ENCODE data around the gene KCTD4. TPM values are rescaled to one million over a fixed set of nuclear protein-coding genes. Genes with fewer than 3 reads are reported as not detected.

The KCTD4 gene
- total RNA-seq, 2 experiments from 2014 or later: not detected

- Mint-ChIP-seq H3K4me1 (ENCODE audit: low read depth) (peaks cover 24% of the 10 kb centered on the region), H3K9me3 (no peaks in the 10 kb centered on the region), H3K27me3 (no peaks in the 10 kb centered on the region), H3K36me3 (ENCODE audit: low read depth) (peaks cover 2% of the 10 kb centered on the region), H3K27ac (no peak overlapping the region), H3K4me3 (no peak overlapping the region)
- intact Hi-C loops (cut with micrococcal nuclease): no loop called here
- POLR2A ChIA-PET: no interaction called here
- no peak for TF ChIP-seq CTCF (IDR thresholded peaks at IDR 0.05)
- DNase-seq: no peak
- CTCF ChIA-PET: interaction anchor here (1.5 kb wide), 1 partner anchor 23 kb away, joined by 3 read pairs; no protein-coding TSS in a partner anchor
- ATAC-seq: no peak
These were observed 22.1 kb upstream of the KCTD4 start for GRCh38 chr13:45222919-45223318.

- ATAC-seq (no peak), DNase-seq (no peak)
- Mint-ChIP-seq H3K9me3 (no peaks in the 10 kb centered on the region), H3K36me3 (ENCODE audit: low read depth) (peaks cover 2% of the 10 kb centered on the region), H3K27me3 (no peaks in the 10 kb centered on the region), H3K4me1 (ENCODE audit: low read depth) (peaks cover 24% of the 10 kb centered on the region), H3K4me3 (no peak overlapping the region), H3K27ac (no peak overlapping the region)
- intact Hi-C loops (cut with micrococcal nuclease): no loop called here
- CTCF ChIA-PET: interaction anchor here (1.5 to 1.8 kb wide), 2 partner anchors 10 to 22 kb away, joined by 3 to 5 read pairs; no protein-coding TSS in a partner anchor
- POLR2A ChIA-PET: no interaction called here
- no peak for TF ChIP-seq CTCF (IDR thresholded peaks at IDR 0.05)
These were observed 21.7 kb upstream of the KCTD4 start for GRCh38 chr13:45222516-45222915.

- Mint-ChIP-seq H3K4me3 (no peak overlapping the region), H3K27me3 (no peaks in the 10 kb centered on the region), H3K9me3 (no peaks in the 10 kb centered on the region), H3K36me3 (ENCODE audit: low read depth) (peaks cover 10% of the 10 kb centered on the region), H3K27ac (no peak overlapping the region), H3K4me1 (ENCODE audit: low read depth) (peaks cover 22% of the 10 kb centered on the region)
- CTCF ChIA-PET: interaction anchor here (0.6 kb wide), 1 partner anchor 173 kb away, joined by 3 read pairs; no protein-coding TSS in a partner anchor
- intact Hi-C loops (cut with micrococcal nuclease): no loop called here
- POLR2A ChIA-PET: no interaction called here
- DNase-seq (no peak), ATAC-seq (no peak)
- no peak for TF ChIP-seq CTCF (IDR thresholded peaks at IDR 0.05)
These were observed 19.6 kb upstream of the KCTD4 start for GRCh38 chr13:45220403-45220802.

- Mint-ChIP-seq H3K27ac (no peak overlapping the region), H3K9me3 (no peaks in the 10 kb centered on the region), H3K4me1 (ENCODE audit: low read depth) (peaks cover 22% of the 10 kb centered on the region), H3K27me3 (no peaks in the 10 kb centered on the region), H3K36me3 (ENCODE audit: low read depth) (peaks cover 10% of the 10 kb centered on the region), H3K4me3 (no peak overlapping the region)
- ATAC-seq: no peak
- ChIA-PET CTCF (no interaction called here), POLR2A (no interaction called here)
- DNase-seq: no peak
- intact Hi-C loops (cut with micrococcal nuclease): no loop called here
- no peak for TF ChIP-seq CTCF (IDR thresholded peaks at IDR 0.05)
These were observed 19.1 kb upstream of the KCTD4 start for GRCh38 chr13:45219938-45220375.

- ChIA-PET POLR2A (interaction anchor here (0.7 to 0.9 kb wide), 2 partner anchors 12 to 664 kb away, joined by 4 to 5 read pairs; no protein-coding TSS in a partner anchor), CTCF (interaction anchor here (0.7 kb wide), 1 partner anchor 227 kb away, joined by 3 read pairs; no protein-coding TSS in a partner anchor)
- H3K9me3 Mint-ChIP-seq: no peaks in the 10 kb centered on the region
- peaks cover 10% of the 10 kb centered on the region for H3K36me3 Mint-ChIP-seq (ENCODE audit: low read depth)
- DNase-seq: no peak
- ATAC-seq: no peak
- no peak overlapping the region for H3K27ac Mint-ChIP-seq
- H3K4me3 Mint-ChIP-seq: no peak overlapping the region
- H3K4me1 Mint-ChIP-seq (ENCODE audit: low read depth): peaks cover 22% of the 10 kb centered on the region
- intact Hi-C loops (cut with micrococcal nuclease): no loop called here
- no peak for TF ChIP-seq CTCF (IDR thresholded peaks at IDR 0.05)
- no peaks in the 10 kb centered on the region for H3K27me3 Mint-ChIP-seq
These were observed 18.5 kb upstream of the KCTD4 start for GRCh38 chr13:45219123-45219891.
